Stimulated activated CD8-positive, alpha-beta memory T cell treated with anti-CD3 and anti-CD28 coated beads, Interleukin-12 subunit alpha, Interleukin-12 subunit beta, amount 100 ng/mL, for 24 hours (primary cell): ENCODE data around the gene TXNRD1.
"Not testable (repeated sequence)": the region's sequence is repeated elsewhere in the genome, so short reads cannot be mapped to it uniquely, and the experiment has no call there.

Source experiments
- DNase-seq: peaks from one replicate; pipeline ENCODE4 v3.0.0-alpha.2; 2020; ENCODE audit errors: extremely low read depth

TXNRD1 gene

DNA sequence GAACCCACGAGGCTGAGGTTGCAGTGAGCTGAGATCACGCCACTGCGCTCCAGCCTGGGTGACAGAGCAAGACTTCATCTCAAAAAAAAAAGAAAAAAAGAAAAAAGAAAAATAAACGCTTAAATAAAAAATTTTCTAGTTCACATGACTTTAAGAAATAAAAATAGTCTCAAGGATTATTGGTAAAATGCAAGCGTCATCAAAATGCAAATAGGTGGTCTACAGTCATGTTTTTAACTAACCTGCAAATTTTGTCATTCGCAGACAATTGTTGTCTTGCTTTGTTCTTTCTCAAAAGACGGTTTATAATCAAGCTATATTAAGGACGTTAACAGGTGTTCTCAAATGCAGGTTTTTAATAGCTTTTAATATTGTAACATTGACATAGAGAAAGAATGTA lies 22.4 kb downstream of the TXNRD1 start:
- DNase-seq = no peak

DNA sequence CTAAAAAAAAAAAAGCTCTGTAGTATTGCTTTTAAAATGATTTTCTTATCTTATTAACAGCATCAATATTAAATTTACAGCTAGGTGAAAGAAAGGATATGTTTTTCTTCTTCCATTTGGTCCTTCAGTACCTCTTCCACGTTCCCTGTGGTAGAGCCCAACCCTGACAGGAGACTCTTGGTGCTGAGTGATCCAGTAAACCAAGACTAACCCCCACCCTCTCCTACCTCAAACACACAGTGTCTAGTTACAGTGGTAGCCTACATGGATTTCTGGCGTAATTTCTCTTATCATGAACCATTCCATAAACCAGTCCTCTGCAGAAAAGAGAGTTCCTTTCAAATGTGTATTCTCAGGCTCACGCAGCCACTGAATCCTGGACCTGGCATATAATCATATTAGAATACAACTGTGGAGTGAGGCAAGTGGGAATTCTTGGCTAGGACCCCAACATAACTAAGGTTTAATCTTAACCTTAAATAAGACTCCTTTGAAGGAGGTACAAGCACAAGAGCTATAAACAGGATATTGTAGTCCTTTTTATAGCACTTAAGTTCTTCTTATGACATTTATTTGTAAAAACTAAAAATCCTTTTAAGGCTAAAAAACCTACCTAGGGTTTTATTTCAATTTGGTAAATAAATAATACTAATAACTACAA lies 27.1 kb downstream of the TXNRD1 start:
- DNase-seq = no peak

GRCh38 chr12:104243551-104243950 lies 28.0 kb downstream of the TXNRD1 start:
- DNase-seq = no peak

- no peak for DNase-seq
Observed at GRCh38 chr12:104243971-104244370, 28.4 kb downstream of the TXNRD1 start.

DNA sequence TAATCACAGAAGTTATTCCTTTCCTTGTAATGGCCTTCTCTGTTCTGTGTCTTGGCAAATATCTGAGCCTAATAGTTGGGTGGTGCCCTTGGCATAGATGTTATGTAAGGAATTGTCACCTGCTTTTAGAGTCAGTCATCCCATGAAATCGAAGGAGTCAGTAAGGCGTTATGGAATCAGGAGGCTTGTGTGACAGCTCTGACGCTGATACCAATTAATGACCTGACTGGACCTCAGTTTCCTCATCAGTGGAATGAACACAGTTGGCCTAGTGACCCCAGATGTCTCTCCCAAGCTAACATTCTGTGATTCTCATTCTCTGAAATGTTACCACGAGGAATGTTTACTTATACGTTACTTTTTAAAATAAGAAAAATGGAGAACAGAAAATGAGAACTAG lies 32.1 kb downstream of the TXNRD1 start:
- no peak for DNase-seq

GRCh38 chr12:104248444-104248843 lies 32.9 kb downstream of the TXNRD1 start:
- DNase-seq = no peak

DNA sequence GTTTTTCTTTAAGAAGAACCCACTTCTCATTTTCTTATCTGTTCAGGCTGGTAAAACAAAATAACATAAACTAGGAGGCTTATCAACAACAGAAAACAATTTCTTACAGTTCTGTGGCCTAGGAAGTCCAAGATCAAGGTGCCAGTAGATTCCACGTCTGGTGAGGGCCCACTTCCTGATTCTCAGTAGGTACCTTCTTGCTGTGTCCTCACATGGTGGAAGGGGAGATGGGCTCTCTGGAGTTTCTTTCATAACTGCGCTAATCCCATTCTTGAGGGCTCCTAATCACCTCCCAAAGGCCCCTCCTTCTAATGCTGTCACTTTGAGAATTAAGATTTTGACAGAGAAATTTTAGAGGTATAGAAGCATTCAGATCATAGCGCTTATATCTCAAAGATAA lies 33.4 kb downstream of the TXNRD1 start:
- DNase-seq = no peak

DNA sequence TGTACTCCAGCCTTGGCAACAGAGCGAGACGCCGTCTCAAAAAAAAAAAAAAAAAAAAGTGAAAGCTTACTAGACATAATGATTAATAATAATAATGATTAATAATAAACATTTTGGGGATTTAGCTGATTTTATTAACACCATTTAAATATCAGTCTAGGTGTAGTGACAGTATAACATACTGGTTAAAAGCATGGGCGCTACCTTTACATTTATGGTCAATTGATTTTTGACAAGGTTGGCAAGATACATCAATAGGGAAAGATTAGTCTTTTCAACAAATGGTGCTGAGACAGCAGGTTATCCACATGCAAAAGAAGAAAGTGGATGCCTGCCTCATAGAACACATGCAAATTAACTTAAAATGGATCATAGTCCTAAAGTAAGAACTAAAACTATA lies 34.3 kb downstream of the TXNRD1 start:
- no peak for DNase-seq

- no peak for DNase-seq
Observed at GRCh38 chr12:104250366-104251125, 35.0 kb downstream of the TXNRD1 start.

GRCh38 chr12:104257913-104258472 lies 42.4 kb downstream of the TXNRD1 start:
- no peak for DNase-seq

DNA sequence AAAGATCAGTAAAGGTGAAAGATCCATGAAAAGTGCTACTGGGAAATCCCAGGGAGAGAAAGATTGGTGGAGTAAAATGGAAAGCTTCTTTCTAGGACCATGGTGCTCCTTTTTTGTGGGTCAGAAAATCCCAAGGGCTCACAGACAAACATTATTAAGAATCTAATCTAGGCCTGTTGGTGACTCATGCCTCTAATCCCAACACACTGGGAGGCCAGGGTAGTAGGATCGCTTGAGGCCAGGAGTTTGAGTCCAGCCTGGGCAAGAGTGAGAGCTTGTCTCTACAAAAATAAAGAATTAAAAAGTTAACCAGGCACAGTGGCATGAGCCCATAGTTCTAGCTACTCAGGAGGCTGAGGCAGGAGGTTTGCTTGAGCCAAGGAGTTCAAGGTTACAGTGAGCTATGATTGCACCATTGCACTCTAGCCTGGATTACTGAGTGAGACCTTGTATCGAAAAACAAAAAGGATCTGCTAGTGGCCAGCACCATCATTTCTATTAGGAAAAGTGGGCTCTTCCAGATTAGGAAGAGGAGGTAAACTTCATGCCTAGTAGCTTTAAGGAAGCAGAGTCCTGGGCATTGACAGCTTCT lies 43.0 kb downstream of the TXNRD1 start:
- DNase-seq = no peak

DNA sequence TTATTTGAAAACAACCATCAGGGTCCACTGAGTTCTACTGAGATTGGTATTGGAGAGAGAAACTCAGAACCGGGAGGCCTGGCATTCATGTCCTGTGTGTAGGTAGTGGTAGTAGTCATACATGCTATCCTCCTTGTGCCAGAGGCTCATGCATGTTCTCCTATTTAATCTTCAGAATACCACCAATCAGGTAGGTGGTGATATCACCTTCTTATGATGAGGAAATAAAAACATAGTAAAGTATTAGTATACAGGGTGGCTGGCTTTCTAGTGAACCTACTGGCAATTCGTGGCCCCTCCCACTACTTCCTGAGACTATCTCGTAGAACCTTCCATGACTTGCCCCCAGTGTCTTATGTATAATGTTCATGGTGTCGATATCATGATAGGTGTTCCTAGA lies 47.4 kb downstream of the TXNRD1 start:
- DNase-seq = no peak

GRCh38 chr12:104263580-104264358 lies 48.2 kb downstream of the TXNRD1 start:
- DNase-seq = no peak

- DNase-seq = not testable (repeated sequence)
Observed at GRCh38 chr12:104265436-104265835, 49.9 kb downstream of the TXNRD1 start.

- no peak for DNase-seq
Observed at GRCh38 chr12:104272938-104273337, 57.4 kb downstream of the TXNRD1 start.

GRCh38 chr12:104273503-104273902 lies 57.9 kb downstream of the TXNRD1 start:
- no peak for DNase-seq

GRCh38 chr12:104274811-104275210 lies 59.2 kb downstream of the TXNRD1 start:
- no peak for DNase-seq

DNA sequence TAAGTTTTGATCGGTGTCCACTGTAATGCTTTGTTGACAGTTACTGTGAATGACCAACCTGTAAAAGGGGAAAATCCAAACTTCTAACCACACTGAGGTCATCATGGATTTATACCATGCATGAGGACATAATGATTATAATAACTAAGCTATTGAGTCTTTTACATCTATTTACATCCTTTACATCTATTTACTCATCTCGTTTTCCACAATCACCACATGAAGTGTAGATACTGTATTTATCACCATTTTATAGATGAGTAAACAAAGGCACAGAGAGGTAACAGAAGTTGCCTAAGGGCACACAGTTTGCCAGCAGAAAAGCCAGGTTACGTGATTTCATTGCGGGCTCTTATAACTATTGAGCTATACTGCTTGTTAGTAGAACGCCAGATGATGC lies 60.1 kb downstream of the TXNRD1 start:
- no peak for DNase-seq

GRCh38 chr12:104276273-104277131 lies 60.9 kb downstream of the TXNRD1 start:
- DNase-seq = no peak

DNA sequence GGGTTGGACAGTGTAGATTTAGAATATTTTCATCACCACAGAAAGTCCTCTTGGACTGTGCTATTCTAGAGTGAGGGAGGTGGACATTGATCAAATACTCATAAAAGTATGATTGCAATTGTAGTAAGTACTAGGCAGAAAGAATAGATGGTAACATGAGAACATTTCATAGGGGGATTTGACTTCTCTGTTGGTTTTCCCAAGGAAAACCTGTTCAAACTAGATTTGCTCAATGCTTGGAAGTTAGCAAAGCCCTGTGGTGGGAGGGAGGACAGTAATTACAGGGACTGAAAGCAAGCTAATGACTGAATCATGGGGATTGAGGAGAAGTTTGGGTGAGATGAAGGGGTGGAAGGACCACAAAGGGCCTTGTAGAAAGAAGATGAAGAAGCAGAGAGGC lies 63.6 kb downstream of the TXNRD1 start:
- DNase-seq = no peak

- no peak for DNase-seq
Observed at GRCh38 chr12:104280111-104280510, 64.5 kb downstream of the TXNRD1 start.
